Measurements from ENCODE around the gene LPP. TPM values are rescaled to one million over a fixed set of nuclear protein-coding genes. Genes with fewer than 3 reads are reported as not detected.

The LPP gene
- total RNA-seq, 1 experiment from 2014 or later, result 148 TPM

DNA sequence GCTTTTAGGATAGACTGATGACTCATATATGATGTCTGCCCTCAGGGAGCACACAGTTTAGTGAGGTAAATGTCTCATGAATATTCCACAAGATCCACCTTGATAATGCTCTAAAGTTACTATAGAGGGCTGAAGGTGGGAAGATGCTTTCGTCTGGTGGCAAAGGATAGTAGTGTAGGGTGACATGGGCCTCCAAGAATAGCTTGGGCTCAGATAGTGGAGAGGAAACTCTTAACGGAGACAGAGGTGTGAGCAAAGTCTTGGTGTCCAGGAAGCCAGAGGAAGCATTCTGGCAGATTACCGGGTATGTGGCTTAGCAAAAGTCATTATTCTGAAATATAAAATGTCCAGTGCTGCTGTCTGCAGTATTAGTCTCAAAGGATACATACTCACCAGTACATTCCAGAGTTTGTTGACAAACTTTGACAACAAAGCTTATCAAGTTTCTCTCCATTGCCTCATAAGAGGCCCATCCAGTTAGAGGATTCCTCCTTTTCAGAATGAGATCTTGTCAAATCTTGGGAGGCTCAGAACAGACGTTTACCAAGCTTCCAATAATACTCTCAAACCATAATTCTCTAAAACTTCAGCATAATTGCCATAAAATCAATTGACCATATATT lies 316.7 kb downstream of the LPP start:
- BruUV-seq (replicated peaks), result no TSS peak
- no peak overlapping the region for H3K27ac ChIP-seq
- H3K36me3 ChIP-seq (ENCODE audit: low read depth), result no peaks in the 10 kb centered on the region
- no peaks in the 10 kb centered on the region for H3K9me2 ChIP-seq (ENCODE audit: insufficient read depth)
- no peaks in the 10 kb centered on the region; the same call in 1 of the 2 replicates for H3K4me1 ChIP-seq (replicated peaks; ENCODE audit: insufficient read depth)
- ChIA-PET POLR2A (ENCODE audit: unreplicated experiment) (interaction anchor here (0.6 kb wide), 1 partner anchor 1404 kb away, joined by 7 read pairs; no protein-coding TSS in a partner anchor), CTCF (interaction anchor here (0.6 kb wide), 1 partner anchor 314 kb away, joined by 3 read pairs; no protein-coding TSS in a partner anchor)
- no peaks in the 10 kb centered on the region for H3K27me3 ChIP-seq (ENCODE audit: insufficient read depth, low read depth)
- intact Hi-C loops (cut with micrococcal nuclease; ENCODE audit: unreplicated experiment), result no loop called here
- no peak for TF ChIP-seq EZH2 (IDR thresholded peaks at IDR 0.05; ENCODE audit: low read depth)
- TF ChIP-seq, protein P1, sequence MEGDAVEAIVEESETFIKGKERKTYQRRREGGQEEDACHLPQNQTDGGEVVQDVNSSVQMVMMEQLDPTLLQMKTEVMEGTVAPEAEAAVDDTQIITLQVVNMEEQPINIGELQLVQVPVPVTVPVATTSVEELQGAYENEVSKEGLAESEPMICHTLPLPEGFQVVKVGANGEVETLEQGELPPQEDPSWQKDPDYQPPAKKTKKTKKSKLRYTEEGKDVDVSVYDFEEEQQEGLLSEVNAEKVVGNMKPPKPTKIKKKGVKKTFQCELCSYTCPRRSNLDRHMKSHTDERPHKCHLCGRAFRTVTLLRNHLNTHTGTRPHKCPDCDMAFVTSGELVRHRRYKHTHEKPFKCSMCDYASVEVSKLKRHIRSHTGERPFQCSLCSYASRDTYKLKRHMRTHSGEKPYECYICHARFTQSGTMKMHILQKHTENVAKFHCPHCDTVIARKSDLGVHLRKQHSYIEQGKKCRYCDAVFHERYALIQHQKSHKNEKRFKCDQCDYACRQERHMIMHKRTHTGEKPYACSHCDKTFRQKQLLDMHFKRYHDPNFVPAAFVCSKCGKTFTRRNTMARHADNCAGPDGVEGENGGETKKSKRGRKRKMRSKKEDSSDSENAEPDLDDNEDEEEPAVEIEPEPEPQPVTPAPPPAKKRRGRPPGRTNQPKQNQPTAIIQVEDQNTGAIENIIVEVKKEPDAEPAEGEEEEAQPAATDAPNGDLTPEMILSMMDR (conservative IDR thresholded peaks at IDR 0.05), result no peak
- H4K20me1 ChIP-seq (ENCODE audit: insufficient read depth), result no peaks in the 10 kb centered on the region
- no peaks in the 10 kb centered on the region for H3K9me3 ChIP-seq (ENCODE audit: insufficient read depth, low read depth)
- H3K4me2 ChIP-seq, result no peak overlapping the region
- no peak overlapping the region for H3K4me3 ChIP-seq
- H3F3A ChIP-seq (ENCODE audit: insufficient read depth, low read depth), result peaks cover 5% of the 10 kb centered on the region; the same call in 1 of the 2 replicates
- H2AFZ ChIP-seq, result no peak overlapping the region
- H3K79me2 ChIP-seq (ENCODE audit: low read depth), result no peaks in the 10 kb centered on the region
- no peak for DNase-seq

DNA sequence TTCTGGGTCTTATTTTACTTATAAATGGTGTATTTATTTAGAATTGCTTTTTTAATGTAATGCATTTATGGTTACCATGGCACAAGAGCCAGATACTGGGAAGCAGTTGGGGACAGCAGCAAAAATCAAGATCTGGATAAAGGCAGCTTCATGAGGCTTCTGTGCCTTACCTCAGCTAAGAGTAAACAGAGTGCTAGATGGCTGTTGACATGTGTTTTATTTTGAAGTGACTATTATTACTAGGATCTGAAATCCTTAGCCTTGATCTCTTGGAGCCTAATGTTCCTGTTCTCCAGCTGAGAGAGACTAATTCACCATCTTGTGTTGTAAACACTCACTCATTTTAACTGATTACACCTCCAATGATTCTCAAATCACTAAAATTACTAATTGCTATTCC lies 317.8 kb downstream of the LPP start:
- Histone ChIP-seq H3K36me3 (ENCODE audit: low read depth) (no peaks in the 10 kb centered on the region), H4K20me1 (ENCODE audit: insufficient read depth) (no peaks in the 10 kb centered on the region), H3K79me2 (ENCODE audit: low read depth) (no peaks in the 10 kb centered on the region), H3K9me2 (ENCODE audit: insufficient read depth) (no peaks in the 10 kb centered on the region), H2AFZ (no peak overlapping the region), H3K4me1 (replicated peaks; ENCODE audit: insufficient read depth) (no peaks in the 10 kb centered on the region; the same call in 1 of the 2 replicates), H3K27me3 (ENCODE audit: insufficient read depth, low read depth) (no peaks in the 10 kb centered on the region), H3F3A (ENCODE audit: insufficient read depth, low read depth) (peaks cover 5% of the 10 kb centered on the region; the same call in 1 of the 2 replicates), H3K27ac (no peak overlapping the region), H3K9me3 (ENCODE audit: insufficient read depth, low read depth) (no peaks in the 10 kb centered on the region), H3K4me3 (no peak overlapping the region), H3K4me2 (no peak overlapping the region)
- CTCF ChIA-PET, result no interaction called here
- POLR2A ChIA-PET (ENCODE audit: unreplicated experiment), result interaction anchor here (0.6 to 0.7 kb wide), 2 partner anchors 223 to 256 kb away, joined by 3 to 4 read pairs; no protein-coding TSS in a partner anchor
- intact Hi-C loops (cut with micrococcal nuclease; ENCODE audit: unreplicated experiment), result no loop called here
- BruUV-seq (replicated peaks), result no TSS peak
- DNase-seq, result no peak
- no peak for TF ChIP-seq EZH2 (IDR thresholded peaks at IDR 0.05; ENCODE audit: low read depth)
- TF ChIP-seq, protein P1 (conservative IDR thresholded peaks at IDR 0.05), result no peak

DNA sequence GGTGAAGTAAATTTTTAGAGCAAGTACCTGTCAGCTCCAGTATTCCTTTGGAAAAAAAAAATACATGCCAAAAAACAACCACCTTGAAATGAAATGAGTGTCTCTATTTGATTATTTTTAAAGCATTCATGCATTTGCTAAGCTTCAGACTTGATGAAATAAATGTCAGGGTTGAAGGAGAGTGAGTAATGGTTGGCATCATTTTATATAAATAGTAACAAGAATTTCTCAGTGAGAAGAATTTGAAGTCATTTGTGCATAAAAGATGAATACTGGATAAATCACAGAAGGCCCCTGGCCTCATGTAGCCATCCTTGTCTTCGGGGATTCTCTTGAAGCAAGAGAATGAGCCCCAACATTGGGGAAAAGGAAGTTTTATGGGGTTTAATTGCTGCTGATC lies 318.4 kb downstream of the LPP start:
- intact Hi-C loops (cut with micrococcal nuclease; ENCODE audit: unreplicated experiment), result no loop called here
- CTCF ChIA-PET, result no interaction called here
- no peaks in the 10 kb centered on the region; the same call in 1 of the 2 replicates for H3K4me1 ChIP-seq (replicated peaks; ENCODE audit: insufficient read depth)

More for the DNA sequence above, 318.4 kb downstream of the LPP start:
- no peaks in the 10 kb centered on the region for H3K79me2 ChIP-seq (ENCODE audit: low read depth)
- peaks cover 5% of the 10 kb centered on the region; the same call in 1 of the 2 replicates for H3F3A ChIP-seq (ENCODE audit: insufficient read depth, low read depth)
- no peak for TF ChIP-seq EZH2 (IDR thresholded peaks at IDR 0.05; ENCODE audit: low read depth)
- TF ChIP-seq, protein P1 (conservative IDR thresholded peaks at IDR 0.05), result no peak
- no peak overlapping the region for H3K4me3 ChIP-seq
- no peaks in the 10 kb centered on the region for H3K36me3 ChIP-seq (ENCODE audit: low read depth)
- no peak for DNase-seq
- H2AFZ ChIP-seq, result no peak overlapping the region
- BruUV-seq (replicated peaks), result no TSS peak
- no peaks in the 10 kb centered on the region for H3K9me2 ChIP-seq (ENCODE audit: insufficient read depth)
- H3K9me3 ChIP-seq (ENCODE audit: insufficient read depth, low read depth), result no peaks in the 10 kb centered on the region
- H3K4me2 ChIP-seq, result no peak overlapping the region
- H3K27me3 ChIP-seq (ENCODE audit: insufficient read depth, low read depth), result no peaks in the 10 kb centered on the region
- POLR2A ChIA-PET (ENCODE audit: unreplicated experiment), result interaction anchor here (0.7 kb wide), 1 partner anchor 224 kb away, joined by 4 read pairs; no protein-coding TSS in a partner anchor
- H3K27ac ChIP-seq, result no peak overlapping the region
- H4K20me1 ChIP-seq (ENCODE audit: insufficient read depth), result no peaks in the 10 kb centered on the region

All from PC-9 (cell line).